Ishikawa (cell line): ENCODE data around the gene CSE1L.

Experiments used
- EP300 ChIP-seq: IDR thresholded peaks from 2 replicates; pipeline ENCODE4 v1.6.1; 2012; ENCODE audit warnings: borderline replicate concordance
- MAX ChIP-seq: IDR thresholded peaks from 2 replicates; pipeline ENCODE4 v1.6.1; 2012
- NFIC ChIP-seq: IDR thresholded peaks from 2 replicates; pipeline ENCODE4 v1.6.1; 2012
- RAD21 ChIP-seq: IDR thresholded peaks from 2 replicates; pipeline ENCODE4 v1.6.1; 2012; ENCODE audit warnings: low read depth
- TAF1 ChIP-seq: IDR thresholded peaks from 2 replicates; pipeline ENCODE4 v1.6.1; 2012; ENCODE audit warnings: low read depth, mild to moderate bottlenecking
- USF1 ChIP-seq: IDR thresholded peaks from 2 replicates; pipeline ENCODE4 v1.6.1; 2012

- TF ChIP-seq NFIC, result no peak
- no peak for TF ChIP-seq EP300
- TF ChIP-seq USF1, result no peak
- TF ChIP-seq RAD21, result no peak
- TF ChIP-seq MAX, result no peak
- TF ChIP-seq TAF1, result no peak
Measured at GRCh38 chr20:49074521-49074920, 28.4 kb downstream of the CSE1L start.
